ENCODE data around the gene ZIM2. TPM values are rescaled to one million over a fixed set of nuclear protein-coding genes. Genes with fewer than 3 reads are reported as not detected.
"Not testable (repeated sequence)": the region's sequence is repeated elsewhere in the genome, so short reads cannot be mapped to it uniquely, and the experiment has no call there.

The ZIM2 gene
- total RNA-seq (2014; rRNA removed; shearing (Covaris generic)), result not detected in 2 replicates

- no peak for DNase-seq (ENCODE audit: low spot score)
Observed at GRCh38 chr19:56840451-56841192, at the start of gene ZIM2, which contains the start of gene PEG3. TSS of gene ZIM2 (minus strand) at chr19:56840726. CDS start at chr19:56824277, 16,449 bp downstream. TSS of gene PEG3 (minus strand) at chr19:56840726. CDS start at chr19:56824655, 16,071 bp downstream.

DNA sequence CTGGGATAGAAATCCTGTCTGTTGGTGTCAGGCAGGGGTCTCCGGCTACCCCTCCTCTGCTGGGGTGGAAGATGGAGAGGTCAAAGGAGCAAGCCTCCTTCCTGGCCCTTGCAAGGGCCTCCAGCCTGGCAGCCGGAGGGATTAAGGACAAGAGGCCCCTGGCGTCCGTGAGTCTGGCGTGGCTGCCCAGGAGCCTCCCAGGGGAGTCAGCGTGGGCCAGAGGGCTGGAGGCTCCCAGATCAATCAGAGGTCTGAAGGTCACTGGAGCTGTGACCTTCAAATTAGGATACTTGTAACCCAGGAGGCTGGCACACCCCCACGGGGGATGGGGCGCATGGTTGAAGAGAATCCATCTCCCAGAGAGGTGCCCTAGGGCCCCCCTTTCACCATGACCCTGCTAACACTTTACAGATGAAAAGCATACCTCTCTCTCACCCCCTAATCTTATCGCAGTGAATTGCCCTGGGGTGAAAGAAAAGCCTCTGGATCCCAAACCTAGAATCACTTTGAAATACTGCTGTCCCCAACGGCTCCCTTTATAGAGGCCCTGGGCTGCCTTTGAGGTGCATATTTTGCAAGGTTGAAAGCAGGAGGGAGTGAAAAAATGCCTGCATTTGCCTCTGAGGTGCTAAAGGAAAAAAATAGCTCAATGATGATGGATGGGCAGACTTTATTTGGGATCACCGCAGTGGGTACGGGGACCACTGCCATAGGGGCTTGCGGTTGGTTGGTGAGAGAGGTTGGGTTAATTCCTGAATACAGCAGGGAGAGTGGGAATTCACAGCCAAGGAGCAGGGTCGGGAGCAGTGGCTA, 44.9 kb upstream of the ZIM2 start:
- DNase-seq (ENCODE audit: low spot score), result no peak

DNA sequence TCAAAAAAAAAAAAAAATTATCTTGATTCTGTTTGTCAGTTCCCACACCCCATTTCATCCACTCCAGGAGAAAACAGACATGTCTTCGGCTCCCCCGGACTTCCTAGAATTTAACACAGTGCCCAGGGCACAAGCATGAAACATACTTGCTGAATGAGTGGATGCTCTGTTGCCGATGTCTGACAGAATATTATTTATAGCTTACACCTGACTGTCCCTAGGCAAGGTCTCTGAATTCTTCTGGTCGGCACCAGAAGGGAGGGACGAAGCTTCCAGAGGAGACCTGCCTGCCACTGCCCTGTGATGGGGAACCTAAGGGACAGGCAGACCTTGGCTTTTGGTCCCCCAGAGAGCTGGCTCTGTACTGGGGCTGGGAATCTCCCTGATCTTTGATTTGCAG, 43.9 kb upstream of the ZIM2 start:
- no peak for DNase-seq (ENCODE audit: low spot score)

- no peak for DNase-seq (ENCODE audit: low spot score)
Observed at GRCh38 chr19:56880592-56881190, 40.2 kb upstream of the ZIM2 start.

DNA sequence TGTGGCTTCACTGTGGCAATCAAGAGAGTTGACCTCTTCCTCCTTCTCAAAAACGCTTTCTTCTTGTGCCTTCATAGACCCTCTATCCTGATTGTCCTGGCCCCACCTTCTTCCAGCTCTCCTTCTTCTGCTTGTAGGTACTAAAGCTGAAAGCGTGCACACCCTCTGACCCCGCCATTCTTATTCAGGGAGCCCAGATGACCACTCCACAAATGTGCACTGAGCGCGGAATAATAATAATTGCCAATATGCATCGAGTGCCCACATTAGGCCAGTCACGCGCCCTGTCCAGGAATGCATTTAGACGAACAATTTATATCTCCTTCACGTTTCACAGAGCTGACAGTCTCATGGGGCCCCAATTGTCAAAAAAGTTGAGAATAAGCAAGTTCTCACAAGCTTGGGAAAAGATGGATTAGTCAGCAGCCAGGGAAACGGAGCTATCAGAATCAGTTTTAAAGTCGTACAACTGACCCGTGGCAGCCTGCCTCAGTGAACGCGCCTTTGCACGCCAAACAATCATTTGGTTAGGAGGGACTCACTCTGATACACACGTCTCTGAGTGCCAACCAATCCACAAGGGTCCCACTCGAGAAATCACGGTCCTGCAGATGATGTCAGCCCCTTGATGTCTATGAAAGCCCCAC, 36.7 kb upstream of the ZIM2 start:
- no peak for DNase-seq (ENCODE audit: low spot score)

DNA sequence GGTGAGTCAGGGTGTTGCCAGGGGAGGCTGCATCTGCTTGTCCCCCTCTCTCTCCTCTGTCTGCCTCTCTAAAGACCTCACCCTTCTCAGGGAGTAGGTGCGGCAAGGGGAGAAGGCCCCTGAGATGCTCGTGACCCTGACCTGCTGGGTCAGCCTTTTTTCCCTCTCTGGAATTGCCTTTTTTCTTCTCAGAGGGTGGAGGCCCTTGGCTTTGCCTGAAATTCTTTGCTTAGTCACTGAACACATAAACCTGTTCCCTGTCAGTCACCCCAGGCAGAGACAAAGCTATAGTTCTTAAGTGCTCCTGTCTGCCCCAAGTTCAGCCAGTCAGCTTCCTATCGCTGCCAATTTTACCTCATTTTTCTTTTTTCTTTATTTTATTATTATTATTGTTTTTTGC, 35.2 kb upstream of the ZIM2 start:
- no peak for DNase-seq (ENCODE audit: low spot score)

DNA sequence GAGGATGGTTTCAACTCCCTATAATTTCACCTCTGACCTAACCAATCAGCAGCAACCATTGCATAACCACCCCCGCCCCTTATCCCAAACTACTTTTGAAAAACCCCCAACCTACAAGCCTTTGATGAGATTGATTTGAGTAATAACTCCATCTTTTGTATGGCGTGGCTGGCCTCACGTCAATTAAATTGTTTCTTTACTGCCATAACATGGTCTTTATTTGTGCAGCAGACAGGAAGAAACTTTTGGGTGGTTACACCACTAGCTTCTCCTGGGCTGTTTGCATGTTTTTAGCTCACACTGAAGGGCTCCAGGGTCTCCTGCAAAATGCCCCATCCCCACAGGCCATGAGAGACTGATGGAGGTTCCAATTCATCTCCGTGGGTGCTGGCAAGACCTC, 34.0 kb upstream of the ZIM2 start:
- no peak for DNase-seq (ENCODE audit: low spot score)

GRCh38 chr19:56873493-56873892, 33.0 kb upstream of the ZIM2 start:
- no peak for DNase-seq (ENCODE audit: low spot score)

- DNase-seq (ENCODE audit: low spot score), result no peak
Observed at GRCh38 chr19:56869886-56870285, 29.4 kb upstream of the ZIM2 start.

DNA sequence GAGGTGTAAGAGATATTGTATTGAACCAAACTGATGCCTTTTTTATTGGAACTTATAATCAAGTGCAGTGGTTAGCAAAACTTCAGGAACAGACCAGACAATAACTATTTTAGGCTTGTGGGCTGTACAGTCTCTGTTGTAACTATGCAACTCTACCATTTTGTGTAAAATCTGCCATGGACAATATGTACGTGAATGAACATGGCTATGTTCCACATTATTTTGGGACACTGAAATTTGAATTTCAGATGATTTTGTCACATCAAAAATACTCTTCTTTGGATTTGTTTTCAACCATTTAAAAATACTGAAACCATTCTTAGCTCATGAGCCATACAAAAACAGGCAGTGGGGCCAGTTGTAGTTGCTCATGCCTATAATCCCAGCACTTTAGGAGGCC, 27.9 kb upstream of the ZIM2 start:
- DNase-seq (ENCODE audit: low spot score), result no peak

DNA sequence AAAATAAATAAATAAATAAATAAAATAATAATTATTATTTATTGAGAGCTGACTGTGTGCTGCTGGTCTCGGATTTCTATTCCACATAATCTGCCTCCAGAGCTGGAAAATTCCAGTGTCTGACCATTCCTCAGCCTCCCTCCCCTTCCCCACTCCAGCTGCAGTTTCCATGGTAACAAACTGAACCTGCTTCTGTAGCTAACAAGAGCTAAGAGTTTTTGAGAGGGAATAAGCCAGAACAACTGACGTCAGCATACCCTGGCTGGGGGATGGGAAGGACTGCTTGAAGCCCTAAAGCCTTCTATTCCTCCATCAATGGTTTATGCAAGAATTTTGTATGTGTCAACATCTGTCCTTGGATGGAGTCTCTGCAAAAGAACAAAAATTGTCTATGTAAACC, 26.0 kb upstream of the ZIM2 start:
- DNase-seq (ENCODE audit: low spot score), result no peak

DNA sequence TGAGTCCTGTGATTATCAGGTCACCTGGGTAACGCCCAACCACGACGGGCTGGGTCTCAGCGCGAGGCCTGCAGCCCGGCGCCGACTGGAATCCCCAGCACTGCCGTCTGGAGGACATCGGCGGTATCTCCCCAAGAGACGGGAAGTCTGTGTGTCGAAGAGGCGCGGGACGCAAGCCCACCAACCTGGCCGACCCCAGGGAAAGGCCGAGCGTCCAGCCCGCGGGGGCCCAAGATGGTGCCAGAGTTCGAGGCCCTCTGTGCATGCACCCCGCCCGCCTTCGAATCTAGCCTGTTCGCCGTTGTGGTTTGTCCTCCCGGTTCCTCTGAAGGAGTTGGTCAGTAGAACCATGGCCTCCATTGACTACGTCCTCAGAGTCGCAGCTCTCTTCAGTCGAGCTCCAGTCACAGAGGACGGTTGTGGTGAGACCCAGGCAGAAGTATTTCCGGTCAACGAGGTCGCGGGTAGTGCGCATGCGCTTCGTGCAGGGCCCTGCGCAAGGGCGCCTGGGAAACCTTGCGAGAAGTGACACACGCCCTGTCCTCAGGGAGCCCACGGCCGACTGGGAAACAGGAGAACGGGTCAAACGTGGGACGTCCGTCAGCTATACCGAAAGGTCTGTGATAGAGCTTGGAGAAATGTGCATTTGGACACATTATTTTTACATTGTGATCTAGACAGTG, 24.1 kb upstream of the ZIM2 start:
- no peak for DNase-seq (ENCODE audit: low spot score)

- DNase-seq (ENCODE audit: low spot score), result no peak
Observed at GRCh38 chr19:56862741-56863140, 22.2 kb upstream of the ZIM2 start.

- not testable (repeated sequence) for DNase-seq (ENCODE audit: low spot score)
Observed at GRCh38 chr19:56860409-56860808, 19.9 kb upstream of the ZIM2 start.

- no peak for DNase-seq (ENCODE audit: low spot score)
Observed at GRCh38 chr19:56858026-56858425, 17.5 kb upstream of the ZIM2 start.

- no peak for DNase-seq (ENCODE audit: low spot score)
Observed at GRCh38 chr19:56856822-56857221, 16.3 kb upstream of the ZIM2 start.

DNA sequence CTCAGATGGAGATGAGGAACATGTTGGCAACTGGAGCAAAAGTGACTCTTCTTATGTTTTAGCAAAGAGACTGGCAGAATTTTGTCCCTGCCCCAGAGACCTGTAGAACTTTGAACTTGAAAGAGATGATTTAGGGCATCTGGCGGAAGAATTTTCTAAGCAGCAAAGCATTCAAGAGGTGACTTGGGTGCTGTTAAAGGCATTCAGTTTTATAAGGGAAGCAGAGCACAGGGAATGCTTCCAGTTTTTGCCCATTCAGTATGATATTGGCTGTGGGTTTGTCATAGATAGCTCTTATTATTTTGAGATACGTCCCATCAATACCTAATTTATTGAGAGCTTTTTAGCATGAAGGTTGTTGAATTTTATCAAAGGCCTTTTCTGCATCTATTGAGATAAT, 11.8 kb upstream of the ZIM2 start:
- not testable (repeated sequence) for DNase-seq (ENCODE audit: low spot score)

- DNase-seq (ENCODE audit: low spot score), result no peak
Observed at GRCh38 chr19:56848166-56848565, 7.6 kb upstream of the ZIM2 start.

- DNase-seq (ENCODE audit: low spot score), result no peak
Observed at GRCh38 chr19:56842412-56842811, 1.9 kb upstream of the ZIM2 start.

GRCh38 chr19:56841193-56841543, 642 bp upstream of the ZIM2 start:
- DNase-seq (ENCODE audit: low spot score), result no peak

DNA sequence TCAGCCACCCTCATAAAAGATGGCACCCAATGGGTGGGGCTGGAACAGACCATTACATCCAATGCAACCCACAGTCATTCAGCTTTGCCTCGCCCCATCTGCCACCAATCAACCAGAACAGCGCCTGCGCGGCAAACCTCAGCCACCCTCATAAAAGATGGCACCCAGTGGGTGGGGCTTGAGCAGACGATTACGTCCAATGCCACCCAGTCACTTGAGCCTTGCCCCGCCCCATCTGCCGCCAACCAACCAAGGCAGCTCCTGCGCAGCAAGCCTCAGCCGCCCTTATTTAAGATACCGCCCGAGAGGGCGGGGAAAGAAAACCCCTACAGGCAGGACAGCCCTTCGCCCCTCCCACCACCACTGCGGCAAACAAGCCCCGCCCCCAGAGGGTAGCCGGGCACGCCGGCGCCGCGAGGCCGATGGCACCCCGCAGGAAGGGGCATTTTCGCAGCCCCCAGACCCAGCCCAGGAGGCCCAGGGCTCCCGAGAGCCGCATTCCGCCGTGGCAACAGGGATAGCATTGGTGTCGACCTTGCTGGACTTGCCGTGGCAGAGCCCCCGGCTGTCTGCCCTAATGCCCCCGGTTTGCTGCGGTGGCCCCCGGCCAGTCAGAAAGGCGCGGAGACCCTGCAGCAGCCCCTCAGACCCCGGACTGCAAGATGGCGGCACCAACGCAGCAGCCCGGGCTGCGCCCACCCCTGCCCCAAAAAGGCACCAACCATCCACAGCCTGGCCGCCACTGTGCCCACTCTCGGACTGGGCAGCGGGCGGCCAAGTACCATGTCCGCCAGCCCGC, 675 bp downstream of the ZIM2 start:
- DNase-seq (ENCODE audit: low spot score), result no peak
